Measurements from ENCODE around the gene FBXO45. TPM values are rescaled to one million over a fixed set of nuclear protein-coding genes. Genes with fewer than 3 reads are reported as not detected.

Gene FBXO45
- total and polyA plus RNA-seq, 10 of the 15 experiments (the other 5 are each of a cell fraction or from before 2014, with no cell fraction given): 4.0 to 17.3 (median 11.8) TPM

DNA sequence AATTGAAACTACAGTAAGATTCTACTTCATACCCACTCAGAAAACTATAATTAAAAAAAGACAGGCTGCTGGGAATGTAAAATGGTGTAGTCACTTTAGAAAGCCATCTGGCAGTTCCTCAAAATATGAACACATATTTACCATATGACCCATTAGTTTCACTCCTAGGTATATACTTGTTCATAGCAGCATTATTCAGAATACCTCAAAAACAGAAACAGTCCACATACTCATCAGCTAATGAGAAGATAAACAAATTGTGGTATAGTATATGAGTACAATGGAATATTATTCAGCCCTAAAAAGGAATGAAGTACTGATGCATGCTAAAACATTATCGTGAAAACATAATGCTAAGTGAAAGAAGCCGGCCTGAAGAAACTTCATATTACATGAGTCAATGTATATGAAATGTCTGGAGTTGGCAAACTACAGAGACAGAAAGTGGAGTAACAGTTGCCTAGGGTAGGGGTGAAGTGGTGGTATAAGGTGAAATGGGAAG, 23.9 kb upstream of the FBXO45 start (continued):
- TF ChIP-seq E4F1 (IDR thresholded peaks at IDR 0.05; ENCODE audit: borderline replicate concordance, partially characterized antibody): no peak
- TF ChIP-seq HDAC2 (IDR thresholded peaks at IDR 0.05): no peak
- TF ChIP-seq KLF5 (IDR thresholded peaks at IDR 0.05; ENCODE audit: partially characterized antibody): no peak
- no peak for TF ChIP-seq RFX5 (IDR thresholded peaks at IDR 0.05; ENCODE audit: low read depth, low read length)
- no peak for TF ChIP-seq JUNB (IDR thresholded peaks at IDR 0.05)
- TF ChIP-seq, protein P1, sequence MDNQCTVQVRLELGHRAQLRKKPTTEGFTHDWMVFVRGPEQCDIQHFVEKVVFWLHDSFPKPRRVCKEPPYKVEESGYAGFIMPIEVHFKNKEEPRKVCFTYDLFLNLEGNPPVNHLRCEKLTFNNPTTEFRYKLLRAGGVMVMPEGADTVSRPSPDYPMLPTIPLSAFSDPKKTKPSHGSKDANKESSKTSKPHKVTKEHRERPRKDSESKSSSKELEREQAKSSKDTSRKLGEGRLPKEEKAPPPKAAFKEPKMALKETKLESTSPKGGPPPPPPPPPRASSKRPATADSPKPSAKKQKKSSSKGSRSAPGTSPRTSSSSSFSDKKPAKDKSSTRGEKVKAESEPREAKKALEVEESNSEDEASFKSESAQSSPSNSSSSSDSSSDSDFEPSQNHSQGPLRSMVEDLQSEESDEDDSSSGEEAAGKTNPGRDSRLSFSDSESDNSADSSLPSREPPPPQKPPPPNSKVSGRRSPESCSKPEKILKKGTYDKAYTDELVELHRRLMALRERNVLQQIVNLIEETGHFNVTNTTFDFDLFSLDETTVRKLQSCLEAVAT (IDR thresholded peaks at IDR 0.05): no peak
- no peak for TF ChIP-seq PAX5 (IDR thresholded peaks at IDR 0.05; ENCODE audit: borderline replicate concordance, low read depth, low read length)
- no peak for TF ChIP-seq YY1 (IDR thresholded peaks at IDR 0.05; ENCODE audit: low read depth, low read length)
- TF ChIP-seq BRCA1 (IDR thresholded peaks at IDR 0.05; ENCODE audit: low read depth, low read length): no peak

DNA sequence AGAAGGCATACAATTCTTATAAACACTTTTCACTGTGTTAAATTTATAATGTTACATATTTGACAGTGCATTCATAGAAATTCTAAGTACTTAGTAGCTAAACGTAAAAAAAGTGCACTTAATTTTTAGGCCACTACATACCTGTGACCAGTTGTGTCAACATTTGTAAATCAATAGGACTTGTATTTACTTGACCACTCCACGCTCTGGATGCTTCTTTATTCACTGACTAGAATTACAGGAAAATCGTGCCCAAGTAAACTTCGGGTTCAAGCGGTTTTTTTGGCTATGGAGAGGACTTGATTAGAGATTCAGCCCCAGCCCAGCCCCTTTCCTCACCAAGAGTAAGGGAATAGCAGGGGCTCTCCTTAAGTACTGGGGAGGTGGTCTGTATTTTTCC, 21.9 kb upstream of the FBXO45 start:
- H3K4me3 ChIP-seq: no peak overlapping the region
- no peaks in the 10 kb centered on the region for H4K20me1 ChIP-seq (ENCODE audit: control insufficient read depth, insufficient read depth)
- H2AFZ ChIP-seq (ENCODE audit: control insufficient read depth, low read depth, low read length): no peak overlapping the region
- no peak overlapping the region for H3K9ac ChIP-seq (ENCODE audit: control insufficient read depth, insufficient read depth, low read length)
- WGBS (ENCODE audit: insufficient coverage, insufficient replicate concordance, low lambda C conversion rate, missing lambda C conversion rate): 82% methylated on average over 5 of the region's 5 CpGs
- no peak for ATAC-seq
- no peaks in the 10 kb centered on the region for H3K79me2 ChIP-seq (ENCODE audit: control insufficient read depth, insufficient read depth, low read length)
- no peak overlapping the region for H3K27ac ChIP-seq (ENCODE audit: control insufficient read depth, insufficient read depth)
- FAIRE-seq: no peak
- ChIA-PET POLR2A (no interaction called here), RAD21 (ENCODE audit: unreplicated experiment) (no interaction called here), SMC1A (ENCODE audit: uncharacterized antibody, unreplicated experiment) (no interaction called here), CTCF (no interaction called here)
- no peaks in the 10 kb centered on the region for H3K27me3 ChIP-seq (replicated peaks in 1 of 2; ENCODE audit: control insufficient read depth in 2 of 2, insufficient read depth in 2 of 2, low read length in 1 of 2)
- in situ Hi-C loops (cut with MboI): no loop called here
- H3K9me3 ChIP-seq (replicated peaks; ENCODE audit: control insufficient read depth, insufficient read depth, low read length): peaks cover 5% of the 10 kb centered on the region; the same call in 2 of the 3 replicates
- H3K4me1 ChIP-seq (ENCODE audit: control insufficient read depth, insufficient read depth, low read length): no peaks in the 10 kb centered on the region
- no peak overlapping the region for H3K4me2 ChIP-seq (ENCODE audit: control insufficient read depth, insufficient read depth)
- no peaks in the 10 kb centered on the region for H3K36me3 ChIP-seq (ENCODE audit: control insufficient read depth in 2 of 2, insufficient read depth in 2 of 2, low read length in 1 of 2)
- intact Hi-C loops (cut with micrococcal nuclease; ENCODE audit: unreplicated experiment): no loop called here
- no peak for DNase-seq (ENCODE audit: low read depth, low spot score)
- BruUV-seq (replicated peaks): no TSS peak
- TF ChIP-seq, protein P2, sequence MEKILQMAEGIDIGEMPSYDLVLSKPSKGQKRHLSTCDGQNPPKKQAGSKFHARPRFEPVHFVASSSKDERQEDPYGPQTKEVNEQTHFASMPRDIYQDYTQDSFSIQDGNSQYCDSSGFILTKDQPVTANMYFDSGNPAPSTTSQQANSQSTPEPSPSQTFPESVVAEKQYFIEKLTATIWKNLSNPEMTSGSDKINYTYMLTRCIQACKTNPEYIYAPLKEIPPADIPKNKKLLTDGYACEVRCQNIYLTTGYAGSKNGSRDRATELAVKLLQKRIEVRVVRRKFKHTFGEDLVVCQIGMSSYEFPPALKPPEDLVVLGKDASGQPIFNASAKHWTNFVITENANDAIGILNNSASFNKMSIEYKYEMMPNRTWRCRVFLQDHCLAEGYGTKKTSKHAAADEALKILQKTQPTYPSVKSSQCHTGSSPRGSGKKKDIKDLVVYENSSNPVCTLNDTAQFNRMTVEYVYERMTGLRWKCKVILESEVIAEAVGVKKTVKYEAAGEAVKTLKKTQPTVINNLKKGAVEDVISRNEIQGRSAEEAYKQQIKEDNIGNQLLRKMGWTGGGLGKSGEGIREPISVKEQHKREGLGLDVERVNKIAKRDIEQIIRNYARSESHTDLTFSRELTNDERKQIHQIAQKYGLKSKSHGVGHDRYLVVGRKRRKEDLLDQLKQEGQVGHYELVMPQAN (conservative IDR thresholded peaks at IDR 0.05): no peak
- no peak for TF ChIP-seq SREBF1 (IDR thresholded peaks at IDR 0.05; ENCODE audit: low read length)
- no peak for TF ChIP-seq ZBTB11 (CRISPR knock-in tag; IDR thresholded peaks at IDR 0.05)
